Right kidney (tissue), 1 donor: Measurements from ENCODE around the gene FOXL1.
A peak's percentile ranks its signal among the peaks of the same experiment; 100 is the strongest.

Experiments used
- DNase-seq: peaks from one replicate; pipeline ENCODE4 v3.0.0-alpha.2; 2016

FOXL1 gene

GRCh38 chr16:86567701-86568581 lies 10.4 kb upstream of the FOXL1 start:
- peak; percentile 68 for DNase-seq

DNA sequence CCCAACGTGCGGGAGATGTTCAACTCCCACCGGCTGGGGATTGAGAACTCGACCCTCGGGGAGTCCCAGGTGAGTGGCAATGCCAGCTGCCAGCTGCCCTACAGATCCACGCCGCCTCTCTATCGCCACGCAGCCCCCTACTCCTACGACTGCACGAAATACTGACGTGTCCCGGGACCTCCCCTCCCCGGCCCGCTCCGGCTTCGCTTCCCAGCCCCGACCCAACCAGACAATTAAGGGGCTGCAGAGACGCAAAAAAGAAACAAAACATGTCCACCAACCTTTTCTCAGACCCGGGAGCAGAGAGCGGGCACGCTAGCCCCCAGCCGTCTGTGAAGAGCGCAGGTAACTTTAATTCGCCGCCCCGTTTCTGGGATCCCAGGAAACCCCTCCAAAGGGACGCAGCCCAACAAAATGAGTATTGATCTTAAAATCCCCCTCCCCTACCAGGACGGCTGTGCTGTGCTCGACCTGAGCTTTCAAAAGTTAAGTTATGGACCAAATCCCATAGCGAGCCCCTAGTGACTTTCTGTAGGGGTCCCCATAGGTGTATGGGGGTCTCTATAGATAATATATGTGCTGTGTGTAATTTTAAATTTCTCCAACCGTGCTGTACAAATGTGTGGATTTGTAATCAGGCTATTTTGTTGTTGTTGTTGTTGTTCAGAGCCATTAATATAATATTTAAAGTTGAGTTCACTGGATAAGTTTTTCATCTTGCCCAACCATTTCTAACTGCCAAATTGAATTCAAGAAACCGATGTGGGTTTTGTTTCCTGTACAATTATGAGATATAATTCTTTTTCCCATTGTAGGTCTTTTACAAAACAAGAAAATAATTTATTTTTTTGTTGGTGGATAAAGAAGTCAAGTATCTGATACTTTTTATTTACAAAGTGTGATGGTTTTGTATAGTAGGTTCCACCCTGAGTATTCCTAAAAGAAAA lies 9.4 kb upstream of the FOXL1 start:
- peak; percentile 51 for DNase-seq

- peak; percentile 44 for DNase-seq
These were observed 8.5 kb upstream of the FOXL1 start for GRCh38 chr16:86569701-86570447.

DNA sequence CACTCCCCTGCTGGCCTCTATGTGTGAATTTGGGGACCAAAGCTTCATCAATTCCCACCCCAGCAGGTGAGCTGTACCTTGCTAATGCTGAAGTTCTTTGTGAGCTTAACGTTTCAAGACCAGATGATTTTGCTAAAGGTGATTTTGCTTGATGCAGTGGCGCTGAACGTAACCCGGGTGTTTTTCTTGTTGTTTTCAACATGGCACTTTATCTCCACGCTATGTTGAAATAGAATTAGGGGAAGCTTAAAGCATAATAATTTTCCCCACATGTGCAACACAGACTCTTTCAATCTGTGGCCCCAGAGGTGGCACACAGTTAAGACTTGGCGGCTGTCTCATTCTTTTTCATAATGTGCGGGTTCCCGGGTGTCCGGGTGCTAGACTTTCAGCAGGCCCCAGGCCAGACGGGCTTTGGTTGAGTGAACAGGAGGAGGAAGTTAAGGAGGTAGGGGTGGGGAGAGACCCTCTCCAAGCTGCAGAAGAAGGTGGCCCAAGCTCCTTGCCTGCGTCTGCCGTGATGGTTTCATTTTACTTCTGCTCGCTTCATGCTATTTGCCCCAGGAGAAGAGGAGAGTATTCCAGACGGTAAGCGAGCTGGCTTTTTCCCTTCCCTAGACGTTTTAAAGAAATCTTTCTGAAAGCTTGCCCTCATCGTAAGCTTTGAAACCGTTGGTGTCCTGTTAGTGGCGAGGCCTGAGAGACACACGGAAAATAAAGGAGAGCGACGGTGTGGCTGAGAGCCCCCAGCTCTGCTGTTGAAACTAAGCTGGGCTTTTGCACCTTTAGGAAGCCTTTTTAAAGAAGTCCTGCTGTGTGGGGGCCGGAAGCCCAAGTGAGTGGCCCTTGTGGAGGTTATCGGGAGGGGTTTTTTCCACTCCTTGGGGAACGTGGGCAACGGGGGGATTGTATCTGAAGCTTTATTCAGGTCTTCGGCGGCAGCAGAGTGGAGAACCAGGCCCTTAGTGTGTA lies 7.5 kb upstream of the FOXL1 start:
- DNase-seq = peak; percentile 73

GRCh38 chr16:86571530-86571915 lies 6.8 kb upstream of the FOXL1 start:
- DNase-seq = peak; percentile 59

DNA sequence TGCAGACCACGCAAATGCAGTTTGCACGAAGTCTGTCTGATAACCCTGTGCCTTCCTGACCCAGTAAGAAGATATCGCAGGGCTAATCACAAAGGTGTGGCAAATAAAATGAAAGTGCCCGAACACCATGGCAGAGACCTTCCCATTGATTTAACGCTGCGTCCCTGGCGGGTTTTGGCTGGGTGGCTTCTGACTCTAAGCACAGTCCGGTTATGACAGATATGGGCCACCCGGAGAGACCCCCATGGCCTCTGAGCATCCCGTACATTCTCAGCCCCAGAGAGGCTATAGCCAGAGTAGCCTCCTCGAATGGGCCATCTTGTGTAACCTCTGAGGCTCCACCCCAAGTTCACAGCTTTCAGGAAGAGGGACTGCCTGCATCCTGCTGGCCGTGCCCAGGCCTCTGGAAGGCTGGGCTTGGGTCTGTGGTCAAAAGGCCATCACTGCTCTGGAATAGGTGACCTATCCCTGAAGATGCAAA lies 6.3 kb upstream of the FOXL1 start:
- peak; percentile 54 for DNase-seq

DNA sequence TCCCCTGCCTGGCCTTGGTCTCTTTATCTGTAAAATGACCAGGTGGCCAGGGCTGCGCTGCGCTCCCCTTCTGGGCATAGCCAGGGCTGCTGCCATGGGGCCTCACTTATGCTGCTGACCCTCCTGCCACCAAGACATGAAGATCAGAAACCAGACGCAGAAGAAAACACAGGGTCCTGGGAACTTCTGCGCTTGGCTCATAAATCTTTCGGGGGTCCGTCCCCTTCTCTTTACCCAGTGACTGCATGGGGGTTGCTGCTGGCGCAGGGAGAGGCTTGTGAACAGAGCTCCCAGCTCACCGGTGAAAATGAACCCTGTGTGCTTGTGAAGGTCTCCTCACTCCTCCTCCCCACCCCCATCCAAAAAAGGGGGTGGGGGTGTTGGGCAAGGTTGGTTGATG lies 5.7 kb upstream of the FOXL1 start:
- no peak for DNase-seq

DNA sequence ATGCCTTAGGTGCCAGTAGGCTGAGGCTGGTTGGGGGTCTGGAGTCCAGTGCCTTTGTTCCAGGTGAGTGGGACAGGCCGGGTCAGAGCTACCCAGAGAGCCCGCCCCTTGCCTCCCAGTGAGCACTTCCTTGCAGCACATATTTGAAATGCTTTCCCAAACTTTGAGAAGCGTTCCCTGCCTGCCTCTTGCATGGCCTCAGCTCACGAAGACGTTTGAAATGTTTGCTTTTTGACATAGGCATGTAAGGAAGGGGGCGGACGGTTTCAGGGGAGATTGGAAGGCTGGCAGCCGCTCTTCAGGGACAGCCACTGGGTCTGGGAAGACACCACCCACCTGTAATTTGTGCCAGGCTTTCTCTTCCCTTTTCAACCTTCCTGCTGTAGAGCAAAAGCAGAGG lies 5.1 kb upstream of the FOXL1 start:
- peak; percentile 54 for DNase-seq

DNA sequence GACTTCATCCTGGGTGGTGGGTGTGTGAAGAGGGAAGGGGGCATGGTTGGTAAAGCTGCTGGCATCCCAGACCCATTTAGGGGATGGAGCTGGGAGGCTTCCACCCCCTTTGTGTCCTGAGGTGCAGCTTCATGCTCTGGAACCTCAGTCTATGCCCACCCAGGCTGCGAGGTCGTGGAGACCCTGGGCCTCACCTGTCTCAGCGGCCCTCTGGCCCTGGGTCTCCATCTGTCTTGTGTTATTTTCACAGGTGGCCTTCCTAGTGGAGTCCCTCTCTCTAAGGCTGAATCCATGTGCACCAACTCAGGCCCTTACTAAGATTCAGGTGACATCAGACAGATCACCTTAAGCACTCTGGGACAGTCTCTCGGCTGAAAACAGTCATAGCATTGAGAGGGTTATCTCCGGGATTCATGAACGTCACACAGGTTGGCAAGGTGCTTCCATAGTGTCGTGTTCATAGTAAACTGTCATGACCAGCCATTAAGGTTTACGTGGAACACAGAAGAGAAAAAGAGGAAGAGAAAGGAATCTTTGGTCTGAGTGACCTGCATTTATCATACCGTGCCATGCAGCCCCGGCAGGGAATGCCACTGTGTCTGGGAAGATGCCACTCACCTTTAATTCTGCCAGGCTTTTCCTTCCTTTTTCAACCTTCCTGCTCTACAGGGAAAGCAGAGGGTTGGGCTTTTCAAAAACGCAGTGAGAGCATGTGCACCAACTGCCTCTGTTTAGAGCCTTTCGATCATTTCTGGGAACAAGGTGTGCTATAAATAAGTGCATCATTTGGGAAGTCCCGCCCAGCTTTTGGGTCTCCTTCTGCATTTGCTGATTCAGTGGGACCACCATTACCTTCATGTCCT lies 4.5 kb upstream of the FOXL1 start:
- DNase-seq = peak; percentile 33

- no peak for DNase-seq
These were observed 3.7 kb upstream of the FOXL1 start for GRCh38 chr16:86574646-86575045.

- DNase-seq = no peak
These were observed 3.2 kb upstream of the FOXL1 start for GRCh38 chr16:86575095-86575685.

DNA sequence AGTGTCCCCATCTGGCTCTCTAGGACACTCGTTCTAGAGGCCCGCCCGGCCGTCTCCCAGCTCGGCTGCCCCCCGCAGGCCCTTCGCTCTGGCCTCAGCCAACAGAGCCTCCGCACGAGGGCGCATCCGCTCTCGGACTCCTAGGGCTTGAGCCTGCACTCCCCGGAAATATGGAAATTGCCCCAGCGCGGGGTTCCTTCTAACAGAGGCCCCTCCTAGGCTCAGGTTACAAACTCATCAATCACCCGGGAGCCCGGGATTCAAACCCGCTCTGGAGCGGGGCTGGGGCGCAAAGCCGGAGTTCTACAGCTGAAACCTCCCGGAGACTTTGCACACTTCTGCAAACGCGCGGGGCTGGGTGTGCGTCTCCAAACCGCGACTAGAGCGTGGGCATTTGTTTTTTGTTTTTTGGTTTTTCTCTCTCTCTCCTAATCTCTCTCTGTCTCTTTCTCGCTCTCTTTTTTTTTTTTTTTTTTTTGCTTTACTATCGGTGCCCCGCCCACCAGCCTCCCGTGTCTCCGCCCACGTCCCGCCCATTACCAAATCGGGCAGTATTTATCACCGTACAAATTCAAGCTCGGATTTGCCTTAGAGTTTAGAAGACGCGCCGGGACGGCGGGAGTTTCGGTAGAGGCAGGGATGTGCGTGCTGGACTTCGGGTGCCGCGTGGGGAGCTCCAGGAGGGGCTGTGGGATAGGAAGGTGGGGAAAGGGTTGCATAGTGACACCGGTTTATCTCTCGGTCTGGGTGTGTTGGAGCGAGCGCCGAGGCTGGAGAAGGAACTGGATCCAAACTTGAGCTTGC lies 2.4 kb upstream of the FOXL1 start:
- peak; percentile 94 for DNase-seq

DNA sequence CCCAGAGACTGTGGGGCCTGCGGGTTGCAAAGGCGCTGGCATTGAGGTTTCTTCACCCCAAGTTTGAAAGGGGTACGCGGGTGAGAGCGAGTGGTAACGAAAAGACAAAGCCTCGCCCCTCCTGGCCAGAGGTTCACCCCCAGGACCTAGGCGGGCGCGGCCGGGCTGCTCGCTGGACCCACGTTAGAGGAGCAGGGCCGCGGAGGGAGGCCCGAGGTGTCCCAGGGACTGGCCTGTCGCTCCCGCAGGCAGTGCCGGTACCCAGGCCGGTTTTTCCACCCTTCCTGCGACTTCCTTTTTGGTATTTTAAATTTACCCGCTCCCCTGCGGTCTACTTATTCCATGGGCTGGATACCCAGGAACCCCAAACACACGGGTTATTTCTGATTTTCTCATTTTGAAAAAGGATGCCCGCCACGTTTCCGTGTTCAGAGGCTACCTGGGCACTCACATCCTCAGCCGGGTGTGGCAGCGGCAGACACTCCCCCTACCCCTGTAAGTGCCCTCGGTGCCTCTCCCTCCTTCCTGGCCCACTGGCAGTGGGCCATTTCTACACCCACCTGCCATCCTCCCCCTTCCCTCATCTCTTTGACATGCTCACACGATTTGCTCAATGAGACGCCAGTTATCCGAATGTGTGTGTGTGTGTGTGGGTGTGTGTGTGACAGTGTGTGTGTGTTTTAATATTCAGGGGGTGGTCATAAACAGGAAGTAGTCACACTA lies 1.6 kb upstream of the FOXL1 start:
- peak; percentile 78 for DNase-seq

DNA sequence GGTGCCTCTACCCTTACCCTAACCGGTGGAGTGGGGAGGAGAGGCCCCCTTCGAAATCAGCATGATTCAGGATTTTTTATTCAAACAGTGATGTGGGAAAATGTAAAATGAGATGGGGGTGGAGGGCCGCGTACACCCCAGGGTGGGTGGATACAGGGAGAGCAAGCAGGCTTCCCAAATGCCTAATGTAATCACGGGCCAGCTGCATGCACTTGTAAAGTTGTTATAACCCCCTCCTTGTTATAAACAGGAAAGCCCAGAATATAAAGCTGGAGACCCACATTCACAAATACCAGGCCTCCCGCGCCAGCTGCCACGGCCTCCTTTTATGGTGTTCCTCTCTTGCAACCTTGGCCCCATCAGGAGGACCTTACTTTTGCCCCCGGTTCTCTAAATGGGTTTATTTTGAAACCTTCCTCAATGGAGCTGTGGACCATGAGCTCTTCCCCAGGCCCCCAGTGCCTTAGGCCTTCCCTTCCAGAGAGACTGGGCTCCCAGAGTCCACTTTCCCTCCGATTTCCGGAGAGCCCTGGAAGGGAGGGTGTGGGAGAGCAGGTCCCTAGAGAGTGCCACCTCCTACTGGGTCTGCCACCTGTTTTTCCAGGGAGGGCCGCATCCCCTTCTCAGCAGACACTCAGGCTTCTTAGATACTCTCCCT lies 906 bp upstream of the FOXL1 start:
- peak; percentile 59 for DNase-seq

- DNase-seq = peak; percentile 78
These were observed 390 bp downstream of the FOXL1 start for GRCh38 chr16:86578611-86579267.

DNA sequence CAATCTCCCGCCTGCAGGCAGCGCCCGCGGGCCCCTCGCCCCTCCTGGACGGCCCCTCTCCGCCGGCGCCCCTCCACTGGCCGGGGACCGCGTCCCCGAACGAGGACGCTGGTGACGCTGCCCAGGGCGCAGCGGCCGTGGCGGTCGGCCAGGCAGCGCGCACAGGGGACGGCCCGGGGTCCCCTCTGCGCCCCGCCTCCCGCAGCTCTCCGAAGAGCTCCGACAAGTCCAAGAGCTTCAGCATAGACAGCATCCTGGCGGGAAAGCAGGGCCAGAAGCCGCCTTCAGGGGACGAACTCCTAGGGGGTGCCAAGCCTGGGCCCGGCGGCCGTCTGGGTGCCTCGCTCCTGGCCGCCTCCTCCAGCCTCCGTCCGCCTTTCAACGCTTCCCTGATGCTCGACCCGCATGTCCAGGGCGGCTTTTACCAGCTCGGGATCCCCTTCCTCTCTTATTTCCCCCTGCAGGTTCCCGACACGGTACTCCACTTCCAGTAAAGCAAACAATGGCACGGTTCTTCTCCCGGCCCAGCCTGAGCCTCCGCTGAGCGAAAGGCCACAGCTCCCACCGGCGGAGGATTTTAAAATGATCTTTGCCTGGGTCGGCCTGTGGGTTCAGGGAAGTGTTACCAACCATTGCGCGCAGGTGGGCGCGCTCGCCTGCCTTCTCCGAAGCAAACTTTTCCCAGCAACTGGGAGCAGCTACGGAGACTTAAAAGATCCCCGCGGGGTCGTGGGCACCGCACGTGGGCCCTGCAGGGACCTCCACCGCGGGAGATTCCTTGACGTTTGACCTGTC lies 1.1 kb downstream of the FOXL1 start:
- peak; percentile 67 for DNase-seq
